GM19467 (cell line): ENCODE results near the gene GATAD2B.
"Not testable (repeated sequence)": the region's sequence is repeated elsewhere in the genome, so short reads cannot be mapped to it uniquely, and the experiment has no call there.

Source experiments
- ATAC-seq: cut with Tn5 transposase; IDR thresholded peaks from one replicate; pipeline ENCODE4 v1.9.1; 2021; ENCODE audit warnings: mild to moderate bottlenecking, moderate library complexity; ENCODE audit not compliant: unreplicated experiment

GATAD2B gene

DNA sequence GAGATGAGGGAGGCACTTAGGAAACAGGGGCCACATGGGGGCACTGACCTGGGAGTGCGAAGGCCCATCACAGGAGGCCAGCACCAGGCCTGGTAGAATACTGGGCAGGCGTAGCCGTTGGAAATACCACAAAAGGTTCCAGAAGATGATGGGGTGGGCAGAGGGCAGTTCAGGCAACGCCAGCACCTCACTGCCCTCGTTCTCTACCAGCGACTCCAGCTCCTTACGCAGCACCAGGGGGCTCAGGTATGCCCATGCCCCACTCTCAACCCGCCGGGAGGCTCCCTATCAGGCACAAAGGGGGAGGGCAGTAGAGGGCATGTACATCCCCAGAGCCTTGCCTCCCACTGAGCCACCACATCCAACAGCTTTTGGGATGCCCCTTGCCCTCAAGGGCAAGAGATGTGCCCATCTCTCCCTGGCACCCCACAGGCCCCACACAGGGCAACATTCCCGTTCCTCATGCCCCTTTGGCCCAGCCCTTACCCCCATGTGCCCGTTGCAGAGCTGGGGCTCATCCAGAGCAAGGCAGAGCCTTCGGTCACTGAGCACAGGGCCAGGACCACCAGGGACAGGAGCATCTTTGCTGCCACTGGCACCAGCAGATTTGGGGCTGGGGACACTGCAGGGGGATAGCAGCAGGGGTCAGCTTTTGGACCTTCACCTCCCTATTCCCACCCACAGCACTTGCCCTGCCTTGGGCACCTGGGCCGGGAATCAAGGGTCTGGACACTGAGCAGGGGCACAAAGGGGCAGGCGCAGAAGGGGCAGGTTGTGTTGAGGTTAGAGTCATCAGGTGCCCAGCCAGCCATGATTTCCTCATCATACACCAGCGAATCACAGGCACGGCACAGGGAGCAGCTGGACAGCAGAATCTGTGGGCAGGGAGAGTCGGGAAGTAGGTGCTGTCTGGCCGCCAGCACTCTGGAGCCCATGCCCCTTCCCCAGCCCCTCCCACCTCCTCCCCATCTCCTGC lies 9.7 kb upstream of the GATAD2B start:
- no peak for ATAC-seq

DNA sequence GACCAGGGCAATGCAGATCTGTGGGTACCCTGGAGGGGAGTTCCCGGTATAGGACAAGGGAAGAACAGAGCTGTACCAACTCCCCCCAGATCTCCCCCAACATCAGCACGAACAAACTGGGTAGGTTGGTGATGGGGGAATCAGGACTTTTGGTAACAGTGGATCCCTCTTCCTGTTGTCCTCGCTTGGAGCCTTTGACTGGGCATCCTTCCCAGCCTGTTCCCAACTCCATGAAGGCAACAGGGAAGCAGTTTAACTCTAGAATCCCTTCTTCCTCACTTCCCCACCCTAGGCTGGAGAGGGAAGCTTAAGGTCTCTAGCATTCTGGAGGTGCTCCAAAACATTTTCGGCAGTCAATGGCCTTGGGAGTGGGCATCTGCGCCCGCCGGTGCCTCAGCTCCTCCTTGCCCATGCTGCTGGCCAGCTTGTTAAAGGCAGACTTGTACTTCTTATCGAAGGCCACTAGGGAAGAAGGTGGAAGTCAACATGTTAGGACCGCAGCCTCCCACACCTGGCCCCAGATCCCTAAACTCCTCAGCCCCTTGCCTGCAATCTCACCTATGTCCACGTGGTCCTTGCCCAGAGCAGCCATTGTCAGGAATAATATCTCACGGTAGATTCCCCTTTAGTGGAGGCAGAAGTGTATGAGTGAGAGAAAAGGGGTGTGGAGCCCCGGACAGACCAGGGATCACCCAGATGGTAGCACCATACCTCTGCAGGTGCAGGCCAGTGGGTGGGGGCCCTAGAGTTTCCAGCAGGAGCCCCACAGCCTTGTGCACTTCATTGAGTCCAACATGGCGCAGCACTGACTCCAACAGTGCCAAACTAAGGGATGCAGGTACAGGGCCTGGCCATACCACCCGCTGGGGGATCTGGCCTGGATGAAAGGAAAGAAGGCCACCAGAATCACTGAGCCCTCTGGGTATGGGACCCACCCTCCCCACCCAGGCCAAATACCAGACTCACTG lies 7.5 kb upstream of the GATAD2B start:
- ATAC-seq: no peak

DNA sequence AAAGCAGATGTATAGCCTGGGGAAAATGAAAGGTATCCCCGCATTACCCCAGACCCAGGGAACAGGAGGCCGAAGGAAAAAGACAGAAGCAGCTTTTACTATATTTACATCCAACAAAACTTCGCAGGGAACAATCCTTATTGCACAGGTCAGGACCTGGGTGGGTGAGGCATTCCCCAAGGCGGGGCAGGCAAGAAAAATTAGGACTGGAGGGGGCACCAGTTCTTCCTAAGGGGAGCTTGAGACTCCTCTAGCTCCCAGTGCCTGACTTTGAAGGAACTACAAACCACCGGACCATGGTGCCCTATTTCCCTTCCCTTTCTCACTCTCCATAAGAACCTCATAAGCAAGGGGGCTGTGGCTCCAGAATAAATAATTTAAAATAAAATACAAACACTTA lies 6.7 kb upstream of the GATAD2B start:
- no peak for ATAC-seq

DNA sequence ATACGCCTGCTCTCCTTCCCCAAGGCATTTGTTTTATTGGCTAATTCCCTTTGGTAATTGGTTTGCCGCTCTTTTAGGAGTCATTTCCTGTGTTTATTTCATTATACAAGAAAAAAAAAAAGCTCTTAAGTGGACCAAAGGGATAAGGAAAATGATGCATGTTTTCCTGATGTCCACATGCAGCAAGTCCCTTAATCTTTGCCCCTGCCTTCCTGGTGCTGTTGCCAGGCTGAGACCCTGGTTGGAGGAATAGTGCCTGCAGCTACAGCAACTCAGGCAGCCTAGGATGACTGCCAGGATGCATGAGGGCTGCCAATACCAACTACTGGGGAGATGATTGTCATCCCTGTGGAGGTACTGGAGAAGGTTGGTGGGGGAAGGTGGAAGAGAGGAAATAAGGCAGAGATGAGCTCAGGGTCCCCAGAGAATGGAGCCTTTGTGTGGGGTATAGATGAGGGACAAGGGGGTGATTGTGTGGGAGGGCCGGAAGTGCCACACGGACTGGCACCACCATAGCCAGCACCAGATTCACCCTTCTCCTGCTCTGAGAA lies 6.1 kb upstream of the GATAD2B start:
- no peak for ATAC-seq

DNA sequence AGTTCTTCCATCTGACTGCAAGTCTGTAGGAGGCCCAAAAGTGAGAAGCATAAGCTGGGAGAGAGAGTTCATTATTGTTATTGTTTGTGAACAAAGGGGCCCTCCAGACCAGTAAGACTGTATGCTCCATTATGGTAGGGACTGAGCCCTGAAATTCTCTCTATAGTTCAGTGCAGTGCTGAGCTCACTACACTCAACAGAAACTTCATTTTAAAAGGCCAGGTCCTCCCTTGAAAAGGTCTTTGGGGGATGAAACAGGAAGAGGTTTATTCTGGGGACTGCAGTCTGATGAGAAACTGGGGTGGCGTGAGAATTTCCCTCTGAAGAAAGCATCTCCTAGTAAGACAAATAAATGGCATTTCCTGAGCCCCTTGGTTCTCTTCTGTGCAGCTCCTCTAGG lies 5.5 kb upstream of the GATAD2B start:
- ATAC-seq: no peak

DNA sequence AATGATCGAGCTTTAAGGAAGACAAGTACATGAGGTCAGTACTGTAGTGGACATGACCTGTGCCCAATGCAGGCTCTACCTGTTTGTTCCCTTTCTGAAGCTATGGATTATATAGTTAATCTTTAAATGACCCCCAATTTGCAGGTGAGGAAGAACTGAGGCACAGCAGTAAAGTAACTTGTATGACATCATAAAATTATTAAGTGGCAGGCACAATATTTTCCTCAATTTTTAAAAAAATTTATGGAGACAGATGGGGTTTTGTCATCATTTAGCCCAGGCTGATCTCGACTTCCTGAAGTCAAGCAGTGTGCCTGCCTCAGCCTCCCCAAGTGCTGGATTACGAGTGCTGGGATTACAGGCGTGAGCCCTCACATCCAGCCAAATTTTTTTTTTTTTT lies 3.6 kb upstream of the GATAD2B start:
- no peak for ATAC-seq

DNA sequence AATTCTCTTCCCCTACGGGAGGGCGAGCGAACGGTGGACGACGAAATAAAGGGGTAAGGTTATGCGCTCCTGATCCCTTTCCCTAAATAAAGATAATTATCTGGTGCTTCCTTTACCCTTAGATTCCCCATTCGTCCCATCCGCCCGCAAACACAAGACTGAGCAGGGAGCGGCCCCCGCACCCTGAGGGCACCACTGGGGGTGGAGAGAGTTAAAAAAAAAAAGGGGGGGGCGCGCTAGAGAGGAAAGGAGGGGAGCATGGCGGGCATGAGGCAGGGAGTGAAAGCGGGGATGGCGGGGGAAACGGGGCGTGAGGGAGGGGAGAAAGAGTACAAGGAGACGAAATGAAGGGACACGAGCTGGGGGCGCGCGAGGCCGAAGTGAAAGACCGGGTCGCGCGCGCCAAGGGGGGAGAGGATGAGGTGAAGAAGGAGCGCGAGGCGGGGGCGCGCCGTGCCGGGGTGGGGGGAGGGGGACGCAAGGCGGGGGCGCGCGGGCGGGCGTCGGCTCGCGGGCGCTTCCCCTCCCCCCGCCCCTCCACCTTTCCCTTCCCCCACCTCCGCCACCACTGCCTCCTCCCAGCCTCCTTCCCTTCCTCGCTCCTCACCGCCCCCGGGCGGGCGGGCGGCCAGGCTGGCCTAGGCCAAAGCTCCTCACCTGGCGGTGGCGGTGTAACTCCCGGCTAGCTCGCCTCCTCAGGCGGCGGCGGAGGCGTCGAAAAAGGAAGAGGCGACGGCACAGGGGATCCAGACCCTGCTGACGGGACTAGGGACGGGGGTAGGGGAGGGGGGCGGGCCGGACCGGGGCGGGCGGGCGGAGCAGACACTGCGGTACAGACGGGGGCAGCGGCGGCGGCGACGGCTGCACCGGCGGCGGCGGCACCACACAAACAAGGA lies 448 bp downstream of the GATAD2B start:
- peak; percentile 29 for ATAC-seq

DNA sequence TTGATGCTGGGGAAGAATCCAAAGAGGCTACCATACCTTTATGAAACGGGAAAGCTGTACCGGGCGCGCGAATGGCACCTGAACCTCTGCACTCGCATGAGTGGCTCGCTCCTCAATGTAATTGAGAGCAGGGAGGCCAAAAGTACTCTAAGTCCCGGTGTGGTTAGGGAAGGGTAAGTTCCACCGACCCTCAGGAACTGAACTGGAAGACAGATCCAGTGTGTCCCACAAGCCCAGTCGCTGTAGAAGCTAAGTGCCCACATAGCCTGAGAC lies 1.0 kb downstream of the GATAD2B start:
- no peak for ATAC-seq

DNA sequence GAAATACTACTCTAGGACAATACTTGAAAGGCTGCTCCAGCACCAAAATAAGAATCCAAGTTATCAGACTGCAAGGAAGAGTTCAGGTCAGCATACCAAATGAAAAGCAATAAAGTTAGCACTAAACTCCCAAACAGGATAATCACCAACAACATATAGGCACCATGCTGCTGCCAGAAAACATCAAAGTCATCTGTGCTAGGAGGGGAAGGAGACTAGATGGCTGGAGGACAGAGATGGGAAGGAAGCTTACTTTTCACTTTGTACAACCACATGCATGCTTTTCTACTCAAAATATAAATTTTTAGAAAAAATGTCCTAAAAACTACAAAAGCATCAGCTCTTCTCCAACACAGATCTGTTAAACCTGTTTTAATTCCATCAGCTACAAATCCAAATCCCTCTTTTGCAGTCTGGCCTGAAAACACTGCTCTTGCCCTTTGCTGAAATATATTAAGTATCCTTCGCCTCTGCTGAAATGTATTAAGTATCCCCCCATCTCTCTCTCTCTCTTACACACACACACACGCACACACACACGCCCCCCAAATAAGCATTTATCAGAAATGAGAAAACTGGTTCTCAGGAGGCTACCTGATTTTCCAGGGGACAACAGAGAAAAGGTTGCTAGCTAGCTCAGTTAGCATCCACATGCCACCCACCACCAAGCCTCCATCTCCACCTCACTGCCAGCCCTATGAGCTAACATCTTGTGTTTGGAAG lies 1.5 kb downstream of the GATAD2B start:
- no peak for ATAC-seq

DNA sequence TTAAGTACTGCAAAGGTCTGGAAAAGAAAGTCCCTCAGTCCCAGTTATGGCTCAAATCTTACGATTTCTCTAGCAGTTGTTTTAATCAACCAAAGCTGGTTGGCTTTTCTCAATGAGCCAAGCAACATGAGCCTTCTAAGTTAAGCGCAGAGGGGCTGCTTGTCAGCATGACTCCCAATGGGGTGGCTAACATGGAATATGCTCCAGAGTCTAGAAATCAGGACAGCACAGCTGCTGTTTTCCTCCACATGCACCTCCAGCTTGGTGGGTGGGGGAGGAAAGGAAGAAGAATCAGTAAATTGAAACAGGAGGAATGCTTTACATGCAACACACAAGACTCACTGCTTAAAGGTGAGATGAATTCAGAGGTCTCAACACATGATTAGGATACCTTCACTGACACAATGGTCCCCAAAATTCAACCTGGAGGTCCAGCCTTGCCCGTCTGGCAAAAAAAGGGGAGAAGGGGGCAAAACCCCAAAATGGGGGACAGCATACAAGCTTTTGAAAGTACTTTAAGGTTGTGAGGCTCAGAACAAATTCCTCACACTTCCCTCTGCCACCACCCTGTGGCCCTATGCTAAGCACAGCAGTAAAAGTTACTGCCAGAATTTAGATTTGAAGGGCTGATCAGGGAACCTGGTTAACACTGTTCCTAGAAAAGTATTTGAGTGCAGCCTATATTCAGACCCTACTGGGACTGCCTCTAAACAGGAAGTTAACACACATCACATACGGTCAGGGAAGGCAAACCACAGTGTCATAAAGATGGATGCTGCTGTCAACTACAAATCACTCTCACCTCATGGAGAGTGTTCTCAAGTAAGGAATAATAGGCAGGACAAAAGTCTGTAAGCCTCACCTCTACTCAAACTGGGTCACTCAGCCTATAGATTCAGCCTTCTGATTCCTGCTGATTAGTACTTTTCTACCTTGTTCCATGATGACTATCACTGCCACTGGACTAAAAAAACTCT lies 2.6 kb downstream of the GATAD2B start:
- no peak for ATAC-seq

DNA sequence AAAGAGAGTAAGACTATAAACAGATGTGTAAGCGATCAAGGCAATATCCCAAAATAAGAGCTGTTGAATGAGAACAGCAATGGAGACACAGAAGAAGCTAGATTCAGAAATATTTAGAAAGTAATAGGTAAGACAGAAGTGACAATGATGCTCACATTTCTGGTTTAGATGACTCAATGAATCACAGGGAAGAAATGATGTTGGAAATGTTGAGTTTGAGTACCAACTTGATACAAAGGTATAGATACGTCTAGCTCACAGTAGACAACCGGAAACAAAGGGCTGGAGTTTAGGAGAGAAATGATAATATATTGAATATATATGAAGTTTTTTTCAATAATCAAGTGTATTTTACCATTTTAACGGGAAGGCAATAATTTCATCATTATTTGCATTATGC lies 6.5 kb downstream of the GATAD2B start:
- ATAC-seq: no peak

DNA sequence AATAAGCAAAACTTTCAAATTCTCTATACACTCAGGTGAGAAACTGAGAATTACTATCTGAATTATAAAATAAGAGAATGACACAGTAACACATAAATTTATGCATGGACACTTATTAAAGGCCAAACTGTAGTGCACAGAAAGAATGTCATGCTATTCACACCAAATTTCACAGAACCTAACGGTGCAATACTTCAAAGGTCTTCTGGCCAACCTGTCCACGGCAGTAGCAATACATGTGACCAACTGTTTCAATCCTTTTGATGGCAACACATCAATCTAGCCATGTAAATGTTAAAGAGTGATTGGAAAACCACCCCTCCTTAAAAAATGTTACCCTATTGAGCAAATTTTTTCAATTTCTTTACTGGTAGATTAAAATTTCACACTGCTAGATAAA lies 10.4 kb downstream of the GATAD2B start:
- ATAC-seq: no peak

DNA sequence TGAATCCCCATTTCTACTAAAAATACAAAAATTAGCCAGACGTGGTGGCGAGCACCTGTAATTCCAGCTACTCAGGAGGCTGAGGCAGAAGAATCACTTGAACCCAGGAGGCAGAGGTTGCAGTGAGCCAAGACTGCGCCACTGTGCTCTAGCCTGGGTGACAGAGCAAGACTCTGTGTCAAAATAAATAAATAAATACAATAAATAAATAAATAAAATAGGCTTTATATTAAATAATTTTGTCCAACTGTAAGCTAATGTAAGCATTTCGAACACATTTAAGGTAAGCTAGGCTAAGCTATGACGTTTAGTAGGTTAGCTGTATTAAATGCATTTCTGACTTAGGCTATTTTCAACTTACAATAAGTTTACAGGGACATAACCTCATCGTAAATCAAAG lies 12.2 kb downstream of the GATAD2B start:
- not testable (repeated sequence) for ATAC-seq

DNA sequence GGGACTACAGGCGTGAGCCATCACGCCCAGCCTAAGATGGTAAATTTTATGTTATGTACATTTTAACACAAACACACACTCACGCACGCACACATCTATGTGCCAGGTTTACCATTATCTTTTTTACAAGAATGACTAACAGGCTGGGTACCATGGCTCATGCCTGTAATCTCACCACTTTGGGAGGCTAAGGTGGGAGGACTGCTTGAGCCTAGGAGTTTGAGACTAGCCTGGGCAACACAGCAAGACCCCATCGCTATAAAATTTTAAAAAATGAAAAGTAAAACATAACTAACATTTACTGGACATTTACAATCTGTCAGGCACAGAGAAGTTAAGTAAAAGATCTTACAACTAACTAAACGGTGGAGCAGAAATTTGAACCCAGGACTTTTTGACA lies 14.7 kb downstream of the GATAD2B start:
- no peak for ATAC-seq

DNA sequence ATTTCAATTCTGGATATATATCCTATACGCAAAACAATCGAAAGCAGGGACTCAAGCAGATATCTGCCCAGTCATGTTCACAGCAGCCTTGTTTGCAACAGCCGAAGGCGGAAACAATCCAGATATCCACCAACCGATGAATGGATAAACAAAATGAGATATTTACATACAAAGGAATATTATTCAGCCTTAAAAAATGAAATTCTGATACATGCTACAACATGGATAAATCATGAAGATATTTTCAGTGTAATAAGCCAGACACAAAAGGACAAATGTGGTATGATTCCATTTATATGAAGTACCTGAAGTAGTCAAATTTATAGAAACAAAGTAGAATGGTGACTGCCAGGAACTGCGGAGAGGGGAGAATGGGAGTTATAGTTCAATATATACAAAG lies 15.6 kb downstream of the GATAD2B start:
- no peak for ATAC-seq

DNA sequence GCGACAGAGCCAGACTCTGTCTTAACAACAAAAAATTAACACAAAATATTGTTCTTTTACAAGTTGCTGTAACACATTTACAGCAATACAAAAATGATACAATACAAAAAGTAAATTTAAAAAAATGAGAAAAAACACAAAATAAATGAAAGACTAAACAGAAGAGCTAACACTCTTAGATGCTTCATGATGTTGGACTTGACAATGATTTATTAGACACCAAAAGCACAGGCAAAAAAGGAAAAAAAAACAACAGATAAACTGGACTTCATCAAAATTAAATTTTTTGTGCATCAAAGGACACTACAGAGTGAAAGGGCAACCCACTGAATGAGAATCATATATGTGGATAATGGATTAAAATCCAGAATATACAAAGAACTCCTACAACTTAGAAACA lies 16.4 kb downstream of the GATAD2B start:
- no peak for ATAC-seq

DNA sequence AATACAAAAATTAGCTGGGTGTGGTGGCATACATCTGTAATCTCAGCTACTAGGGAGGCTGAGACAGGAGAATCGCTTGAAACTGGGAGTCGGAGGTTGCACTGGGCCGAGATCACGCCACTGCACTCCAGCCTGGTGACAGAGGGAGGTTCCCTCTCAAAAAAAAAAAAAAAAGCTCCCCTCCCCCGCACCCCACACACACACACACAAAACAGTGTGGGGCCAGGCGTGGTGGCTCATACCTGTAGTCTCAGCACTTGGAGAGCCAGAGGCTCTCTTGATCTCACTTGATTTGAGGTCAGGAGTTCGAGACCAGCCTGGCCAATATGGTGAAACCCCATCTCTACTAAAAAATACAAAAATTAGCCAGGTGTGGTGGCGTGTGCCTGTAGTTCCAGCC lies 16.9 kb downstream of the GATAD2B start:
- not testable (repeated sequence) for ATAC-seq

DNA sequence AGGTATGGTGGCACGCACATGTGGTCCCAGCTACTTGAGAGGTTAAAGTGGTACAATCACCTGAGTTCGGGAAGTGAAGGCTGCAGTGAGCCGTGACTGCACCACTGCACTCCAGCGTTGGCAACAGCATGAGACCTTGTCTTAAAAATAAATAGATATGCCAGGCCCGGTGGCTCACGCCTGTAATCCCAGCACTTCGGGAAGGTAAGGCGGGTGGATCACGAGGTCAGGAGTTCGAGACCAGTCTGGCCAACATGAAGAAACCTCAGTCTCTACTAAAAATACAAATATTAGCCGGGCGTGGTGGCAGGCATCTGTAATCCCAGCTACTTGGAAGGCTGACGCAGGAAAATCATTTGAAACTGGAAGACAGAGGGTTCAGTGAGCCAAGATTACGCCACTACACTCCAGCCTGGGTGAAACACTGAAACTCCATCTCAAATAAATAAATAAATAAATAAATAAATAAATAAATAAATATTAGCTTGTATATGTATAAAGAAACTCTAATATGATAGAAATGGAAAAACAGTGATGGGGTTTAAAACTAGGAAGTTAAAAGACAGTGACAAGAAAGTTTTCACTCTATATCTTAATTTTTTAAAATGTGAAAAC lies 18.8 kb downstream of the GATAD2B start:
- no peak for ATAC-seq
